DMS153 treated with DMSO at 0.1 percent for 48 hours (cell line): ENCODE results near the gene STARD3.

ENCODE experiments used
- DNase-seq: peaks from one replicate; lab custom pipeline; 2025; ENCODE audit not compliant: unreplicated experiment; lab: John Stamatoyannopoulos, UW

The STARD3 gene

GRCh38 chr17:39603304-39604016, 33.5 kb upstream of the STARD3 start:
- DNase-seq, result no peak

- no peak for DNase-seq
Observed at GRCh38 chr17:39604911-39605491, 31.9 kb upstream of the STARD3 start.

- no peak for DNase-seq
Observed at GRCh38 chr17:39605492-39606433, 31.2 kb upstream of the STARD3 start.

- DNase-seq, result no peak
Observed at GRCh38 chr17:39606434-39607056, 30.4 kb upstream of the STARD3 start.

- no peak for DNase-seq
Observed at GRCh38 chr17:39607057-39607850, 29.7 kb upstream of the STARD3 start.

- DNase-seq, result no peak
Observed at GRCh38 chr17:39607851-39608130, 29.2 kb upstream of the STARD3 start, which contains the start of gene NEUROD2. NEUROD2 (minus strand) TSS chr17:39607920; CDS start chr17:39606599, 1,321 bp downstream.

GRCh38 chr17:39608142-39608981, 28.6 kb upstream of the STARD3 start:
- no peak for DNase-seq

GRCh38 chr17:39609416-39610025, 27.4 kb upstream of the STARD3 start:
- DNase-seq, result no peak

- DNase-seq, result no peak
Observed at GRCh38 chr17:39611401-39612112, 25.4 kb upstream of the STARD3 start.

GRCh38 chr17:39612291-39612894, 24.6 kb upstream of the STARD3 start:
- no peak for DNase-seq

- no peak for DNase-seq
Observed at GRCh38 chr17:39612935-39613464, 23.9 kb upstream of the STARD3 start.

- no peak for DNase-seq
Observed at GRCh38 chr17:39614545-39615157, 22.3 kb upstream of the STARD3 start.

GRCh38 chr17:39615434-39615833, 21.5 kb upstream of the STARD3 start:
- DNase-seq, result no peak

GRCh38 chr17:39617100-39617445, 19.9 kb upstream of the STARD3 start:
- no peak for DNase-seq

- DNase-seq, result peak; percentile 82
Observed at GRCh38 chr17:39617446-39618245, 19.3 kb upstream of the STARD3 start.

- DNase-seq, result peak; percentile 28
Observed at GRCh38 chr17:39618246-39618913, 18.6 kb upstream of the STARD3 start.
